ENCODE measurements around the gene ST6GALNAC3.

ST6GALNAC3 gene

GRCh38 chr1:76511558-76512179, 437.1 kb downstream of the ST6GALNAC3 start (continued):
- no peak for TF ChIP-seq ZNF544 (tag by site-specific recombination; IDR thresholded peaks at IDR 0.05)
- TF ChIP-seq ZNF660 (tag by site-specific recombination; IDR thresholded peaks at IDR 0.05), result no peak
- no peak for TF ChIP-seq RBAK (tag by site-specific recombination; IDR thresholded peaks at IDR 0.05)

GRCh38 chr1:76530953-76531352, 456.4 kb downstream of the ST6GALNAC3 start:
- Histone ChIP-seq H3K27ac (ENCODE audit: extremely low read depth, low read depth, low read length) (no peak overlapping the region), H3K4me1 (ENCODE audit: control insufficient read depth, insufficient read depth, low read length) (no peaks in the 10 kb centered on the region), H3K9me3 (ENCODE audit: control insufficient read depth, insufficient read depth, low read depth, low read length) (no peaks in the 10 kb centered on the region), H3K4me3 (ENCODE audit: low read depth, low read length) (no peak overlapping the region), H3K36me3 (ENCODE audit: control insufficient read depth in 2 of 2, insufficient read depth in 1 of 2, low read length in 2 of 2) (no peaks in the 10 kb centered on the region)
- TF ChIP-seq ZNF48 (tag by site-specific recombination; IDR thresholded peaks at IDR 0.05) (no peak), ZXDB (tag by site-specific recombination; IDR thresholded peaks at IDR 0.05) (no peak), ZNF610 (tag by site-specific recombination; IDR thresholded peaks at IDR 0.05; ENCODE audit: borderline replicate concordance) (no peak), ZNF169 (tag by site-specific recombination; IDR thresholded peaks at IDR 0.05) (no peak), ZNF426 (tag by site-specific recombination; IDR thresholded peaks at IDR 0.05) (no peak), ZEB2 (tag by site-specific recombination; IDR thresholded peaks at IDR 0.05) (no peak), ZNF24 (tag by site-specific recombination; IDR thresholded peaks at IDR 0.05) (no peak), ZNF791 (tag by site-specific recombination; IDR thresholded peaks at IDR 0.05) (no peak), PRDM2 (tag by site-specific recombination; IDR thresholded peaks at IDR 0.05; ENCODE audit: borderline replicate concordance) (no peak), ZNF416 (tag by site-specific recombination; IDR thresholded peaks at IDR 0.05) (no peak), ZNF423 (tag by site-specific recombination; IDR thresholded peaks at IDR 0.05) (no peak), ZNF248 (tag by site-specific recombination; IDR thresholded peaks at IDR 0.05) (no peak), SCRT1 (tag by site-specific recombination; IDR thresholded peaks at IDR 0.05; ENCODE audit: borderline replicate concordance) (no peak), ZNF561 (tag by site-specific recombination; IDR thresholded peaks at IDR 0.05; ENCODE audit: borderline replicate concordance) (no peak), ZNF398 (tag by site-specific recombination; IDR thresholded peaks at IDR 0.05) (no peak)
- CTCF ChIA-PET, result interaction anchor here (0.6 kb wide), 1 partner anchor 11 kb away, joined by 4 read pairs; no protein-coding TSS in a partner anchor
- POLR2A ChIA-PET, result no interaction called here

Data from HEK293 (cell line).